Gastroesophageal sphincter (tissue), 3 donors: Measurements from ENCODE around the gene MMGT1.

Experiments
- CTCF ChIP-seq, 4 experiments: fragments of 200-600 bp in 2 of 4; fragments of 450-650 bp in 2 of 4; sonication (generic) in 1 of 4; IDR thresholded peaks; one replicate each; pipeline ENCODE4 v1.5.1; 2017 to 2019; ENCODE audit warnings: antibody characterized with exemption in 4 of 4, mild to moderate bottlenecking in 2 of 4, moderate library complexity in 2 of 4
- EP300 ChIP-seq: sonication (generic); formaldehyde crosslinking; IDR thresholded peaks from one replicate; pipeline ENCODE4 v1.6.1; 2017; ENCODE audit warnings: antibody characterized with exemption, mild to moderate bottlenecking
- POLR2A ChIP-seq, 2 donors: fragments of 450-650 bp; IDR thresholded peaks; one replicate each; pipeline ENCODE4 v1.6.1; 2017; ENCODE audit warnings: antibody characterized with exemption in 2 of 2, mild to moderate bottlenecking in 2 of 2, moderate library complexity in 1 of 2
- POLR2AphosphoS5 ChIP-seq: sonication (generic); formaldehyde crosslinking; IDR thresholded peaks from one replicate; pipeline ENCODE4 v1.6.1; 2017; ENCODE audit warnings: antibody characterized with exemption

DNA sequence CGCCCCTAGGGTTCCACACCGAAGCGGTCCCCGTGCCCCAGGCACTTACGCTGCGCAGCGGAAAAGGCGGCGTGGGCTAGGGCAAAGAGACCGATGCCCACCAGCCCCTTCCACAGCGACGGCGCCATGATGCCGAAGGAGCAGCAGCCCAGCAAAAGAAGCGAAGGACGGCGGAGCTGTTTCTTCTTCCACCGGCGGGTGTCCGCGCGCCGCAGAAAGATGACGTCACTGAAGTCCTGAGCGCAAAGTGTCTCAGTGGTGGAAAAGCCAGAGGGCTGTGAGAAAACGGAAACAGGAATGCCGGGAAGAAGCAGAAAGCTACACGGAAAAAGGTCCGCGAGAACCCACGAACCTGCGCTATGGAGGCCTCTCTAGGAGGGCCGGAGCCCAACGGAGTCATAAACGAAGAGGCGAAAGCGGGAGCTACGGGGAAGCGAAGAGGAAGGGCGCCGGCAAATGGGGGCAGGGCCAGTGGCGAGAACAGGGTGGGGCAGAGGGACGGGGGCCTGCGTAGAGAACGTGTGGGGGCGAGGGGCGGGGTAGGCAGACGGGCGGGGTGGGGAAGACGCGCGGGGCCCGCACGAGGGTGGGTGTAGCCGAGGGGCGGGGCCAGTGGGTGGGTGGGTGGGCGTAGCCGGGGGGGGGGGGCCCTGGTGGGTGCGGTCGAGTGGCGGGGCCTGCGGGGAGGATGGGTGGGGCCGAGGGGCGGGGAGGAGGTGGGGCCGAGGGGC, at the start of gene MMGT1:
- peak in 2 of 4 experiments; percentile 9 to 28 for TF ChIP-seq CTCF (IDR thresholded peaks at IDR 0.05)
- no peak for TF ChIP-seq POLR2AphosphoS5
- no peak for TF ChIP-seq EP300
- peak in 1 of 2 donors; percentile 45 for TF ChIP-seq POLR2A (IDR thresholded peaks at IDR 0.05)
